HG03457 (cell line): ENCODE measurements around the gene R3HDM4.
A peak's percentile ranks its signal among the peaks of the same experiment; 100 is the strongest.

Experiments used
- ATAC-seq: cut with Tn5 transposase; IDR thresholded peaks from one replicate; pipeline ENCODE4 v1.9.1; 2021; ENCODE audit warnings: moderate number of reproducible peaks; ENCODE audit not compliant: unreplicated experiment

Gene R3HDM4

GRCh38 chr19:932648-933552, 19.9 kb upstream of the R3HDM4 start:
- ATAC-seq, result no peak

- no peak for ATAC-seq
Observed at GRCh38 chr19:931860-932647, 19.0 kb upstream of the R3HDM4 start.

- ATAC-seq, result no peak
Observed at GRCh38 chr19:929891-930258, 16.9 kb upstream of the R3HDM4 start.

DNA sequence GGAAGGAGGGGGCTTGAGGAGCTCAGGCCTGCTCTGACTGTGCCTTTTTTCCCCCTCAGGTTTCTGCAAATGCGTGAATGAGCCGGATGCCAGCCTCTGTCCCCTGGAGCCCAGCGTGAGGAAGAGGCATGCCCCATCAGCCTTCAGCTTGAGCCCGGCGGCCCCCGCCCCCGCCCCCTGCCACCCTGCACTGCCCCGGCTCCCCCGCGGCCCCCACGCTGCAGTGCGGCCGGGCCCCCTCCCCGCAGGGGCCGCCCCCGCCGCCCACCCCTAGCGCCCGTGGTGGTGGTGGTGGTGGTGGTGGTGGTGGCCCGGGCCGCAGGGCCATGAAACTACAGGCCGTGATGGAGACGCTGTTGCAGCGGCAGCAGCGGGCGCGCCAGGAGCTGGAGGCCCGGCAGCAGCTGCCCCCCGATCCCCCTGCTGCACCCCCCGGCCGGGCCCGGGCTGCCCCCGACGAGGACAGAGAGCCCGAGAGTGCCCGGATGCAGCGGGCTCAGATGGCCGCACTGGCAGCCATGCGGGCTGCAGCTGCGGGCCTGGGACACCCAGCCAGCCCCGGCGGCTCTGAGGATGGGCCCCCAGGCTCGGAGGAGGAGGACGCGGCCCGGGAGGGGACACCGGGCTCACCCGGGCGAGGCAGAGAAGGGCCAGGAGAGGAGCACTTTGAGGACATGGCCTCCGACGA, 16.3 kb upstream of the R3HDM4 start:
- no peak for ATAC-seq

DNA sequence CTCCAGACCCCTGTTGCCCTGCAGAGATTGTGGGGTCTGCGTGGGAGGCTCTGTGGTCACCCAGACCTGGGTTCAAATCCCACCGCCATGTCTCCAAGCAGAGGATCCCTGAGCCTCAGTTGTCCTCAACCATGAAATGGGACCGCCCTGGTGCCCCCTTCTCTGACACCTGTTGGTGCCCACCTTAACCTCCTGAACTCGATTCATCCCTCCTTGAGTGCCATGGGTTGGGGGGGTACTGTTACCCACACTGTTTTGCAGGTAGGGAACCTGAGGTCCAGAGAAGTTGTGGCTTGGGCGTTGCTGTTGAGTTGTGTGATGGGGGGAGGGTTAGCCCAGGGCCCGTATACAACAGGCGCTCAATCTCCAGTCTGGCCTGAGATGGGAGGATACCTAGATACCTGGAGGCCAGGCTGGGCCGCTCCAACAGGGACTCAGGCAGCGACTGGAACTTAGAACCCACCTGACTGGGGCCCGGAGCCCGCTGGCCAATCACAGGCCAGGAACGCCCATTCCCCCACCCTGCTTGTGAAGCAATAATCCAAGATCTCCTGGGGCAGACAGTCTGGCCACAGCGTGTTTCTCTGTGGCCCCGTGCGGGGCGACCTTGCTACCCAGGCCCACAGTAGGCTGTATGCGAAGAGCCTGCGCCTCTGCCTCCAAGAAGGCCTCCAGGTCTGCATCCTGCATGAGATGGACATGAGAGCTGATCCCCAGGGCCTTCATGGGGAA, 15.6 kb upstream of the R3HDM4 start:
- ATAC-seq, result no peak

- no peak for ATAC-seq
Observed at GRCh38 chr19:927780-928401, 14.9 kb upstream of the R3HDM4 start.

DNA sequence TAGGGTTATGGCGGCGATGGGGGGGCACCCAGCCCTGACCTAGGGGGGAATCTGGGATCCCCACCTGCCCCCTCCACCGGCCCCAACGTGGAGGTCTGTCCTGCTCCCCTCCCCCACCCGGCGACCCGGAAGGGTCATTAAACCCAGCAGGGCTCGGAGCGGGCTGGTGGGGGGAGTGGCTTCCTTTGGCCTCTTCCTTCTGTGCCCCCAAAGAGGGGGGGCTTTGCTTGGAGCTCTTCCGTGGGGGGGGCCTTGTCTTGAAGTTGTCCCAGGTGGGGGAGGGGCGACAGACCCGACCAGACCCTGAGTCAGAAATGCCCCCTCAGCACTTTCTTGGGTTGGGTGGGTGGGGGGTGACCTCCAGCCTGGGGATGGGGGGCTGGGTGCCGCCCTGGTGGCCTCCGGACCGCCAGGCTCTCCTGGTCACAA, 14.3 kb upstream of the R3HDM4 start:
- no peak for ATAC-seq

DNA sequence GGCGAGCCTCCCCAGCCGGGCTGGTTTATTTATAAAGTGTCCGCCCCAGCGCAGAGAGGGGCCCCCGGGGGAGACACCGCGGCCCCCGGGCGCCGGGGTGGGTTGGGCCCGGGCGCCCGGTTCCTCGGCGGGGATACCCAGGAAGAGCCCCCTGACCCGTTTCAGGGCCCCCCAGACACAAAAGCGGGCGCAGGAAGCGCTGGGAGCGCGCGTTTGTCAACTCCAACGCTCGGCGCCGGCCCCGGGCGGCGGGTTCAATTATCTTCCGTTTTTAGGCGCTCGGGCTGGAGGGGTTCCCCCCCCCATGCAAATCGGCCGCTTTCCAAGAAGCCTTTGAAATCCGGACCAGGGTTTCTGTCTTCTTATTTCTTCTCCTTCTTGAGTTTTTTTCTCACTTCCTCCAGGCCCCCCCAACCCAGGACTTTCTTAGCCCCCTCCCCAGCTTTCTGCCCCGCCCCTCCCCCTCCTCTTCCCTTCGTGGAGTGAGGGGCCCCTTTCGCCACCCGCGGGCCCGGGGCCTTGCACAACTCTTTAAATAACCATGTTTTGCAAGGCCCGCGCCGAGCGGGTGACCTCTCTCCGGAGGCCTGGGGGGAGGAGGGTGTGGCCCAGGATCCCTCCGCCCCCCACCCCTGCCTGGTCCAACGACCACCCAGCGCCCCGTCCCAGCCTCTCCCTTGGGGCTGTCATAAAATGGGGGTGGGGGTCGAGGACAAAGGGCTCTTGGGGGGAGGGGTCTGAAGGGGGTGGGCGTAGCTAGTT, 13.8 kb upstream of the R3HDM4 start:
- no peak for ATAC-seq

DNA sequence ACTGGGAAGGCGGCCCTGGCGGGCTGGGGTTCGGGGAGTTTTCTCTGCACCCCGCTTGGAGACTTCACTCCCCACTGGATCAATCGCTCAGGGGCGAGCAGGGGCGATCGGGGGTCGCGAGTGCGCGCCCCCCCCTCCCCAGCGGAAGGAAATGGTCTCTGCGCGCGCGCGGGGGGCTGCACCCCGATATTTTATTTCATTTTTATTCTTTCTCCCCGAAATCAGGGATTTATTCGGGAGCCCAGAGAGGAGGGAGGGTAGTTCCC, 13.2 kb upstream of the R3HDM4 start:
- ATAC-seq, result no peak

DNA sequence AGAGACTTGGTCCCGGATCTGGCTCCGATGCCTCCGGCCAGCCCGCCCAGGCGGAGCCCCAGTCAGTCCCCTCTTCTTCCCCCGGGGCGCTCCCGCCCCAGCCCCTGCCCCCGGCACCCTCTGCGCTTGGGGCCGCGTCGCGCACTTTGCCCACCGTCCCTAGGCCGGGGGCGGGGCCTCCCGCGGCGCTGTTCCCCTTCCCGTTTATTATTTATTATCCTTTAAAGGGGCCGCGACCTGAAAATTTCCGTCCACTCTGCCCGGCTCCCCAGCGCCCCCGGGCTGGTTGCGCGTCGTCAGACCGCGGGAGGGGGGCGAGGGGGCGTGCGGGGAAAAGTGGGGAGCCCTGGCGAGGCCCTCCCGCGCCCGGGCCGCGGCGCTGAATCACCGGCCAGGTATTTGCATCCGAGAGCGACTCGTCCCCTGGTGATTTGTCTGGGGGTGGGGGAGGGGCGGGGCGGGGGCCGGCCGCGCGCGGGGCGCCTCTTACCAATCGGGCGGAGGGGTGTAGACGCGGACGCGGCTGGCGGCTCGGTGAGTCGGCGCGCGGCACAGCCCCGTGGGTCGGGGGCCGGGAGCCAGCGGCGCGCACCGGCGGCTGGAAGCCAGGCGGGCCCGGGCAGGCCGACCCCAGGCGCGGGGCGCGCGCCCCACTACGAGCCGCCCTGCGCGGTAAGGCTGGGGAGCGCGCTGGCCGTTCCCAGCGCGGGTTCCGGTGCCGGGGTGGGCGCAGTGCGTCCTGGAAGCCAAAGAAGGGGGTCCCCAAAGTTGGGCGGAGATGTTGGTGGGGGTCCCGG, 12.7 kb upstream of the R3HDM4 start, which contains the start of gene ARID3A:
ARID3A (plus strand) TSS at position 510 of the 797 bp plus-strand sequence. CDS start 3,494 bp downstream, outside the sequence.
- peak; percentile 37 for ATAC-seq

- peak; percentile 12 for ATAC-seq
Observed at GRCh38 chr19:925087-925525, 12.1 kb upstream of the R3HDM4 start.

GRCh38 chr19:924553-925086, 11.6 kb upstream of the R3HDM4 start:
- ATAC-seq, result no peak

DNA sequence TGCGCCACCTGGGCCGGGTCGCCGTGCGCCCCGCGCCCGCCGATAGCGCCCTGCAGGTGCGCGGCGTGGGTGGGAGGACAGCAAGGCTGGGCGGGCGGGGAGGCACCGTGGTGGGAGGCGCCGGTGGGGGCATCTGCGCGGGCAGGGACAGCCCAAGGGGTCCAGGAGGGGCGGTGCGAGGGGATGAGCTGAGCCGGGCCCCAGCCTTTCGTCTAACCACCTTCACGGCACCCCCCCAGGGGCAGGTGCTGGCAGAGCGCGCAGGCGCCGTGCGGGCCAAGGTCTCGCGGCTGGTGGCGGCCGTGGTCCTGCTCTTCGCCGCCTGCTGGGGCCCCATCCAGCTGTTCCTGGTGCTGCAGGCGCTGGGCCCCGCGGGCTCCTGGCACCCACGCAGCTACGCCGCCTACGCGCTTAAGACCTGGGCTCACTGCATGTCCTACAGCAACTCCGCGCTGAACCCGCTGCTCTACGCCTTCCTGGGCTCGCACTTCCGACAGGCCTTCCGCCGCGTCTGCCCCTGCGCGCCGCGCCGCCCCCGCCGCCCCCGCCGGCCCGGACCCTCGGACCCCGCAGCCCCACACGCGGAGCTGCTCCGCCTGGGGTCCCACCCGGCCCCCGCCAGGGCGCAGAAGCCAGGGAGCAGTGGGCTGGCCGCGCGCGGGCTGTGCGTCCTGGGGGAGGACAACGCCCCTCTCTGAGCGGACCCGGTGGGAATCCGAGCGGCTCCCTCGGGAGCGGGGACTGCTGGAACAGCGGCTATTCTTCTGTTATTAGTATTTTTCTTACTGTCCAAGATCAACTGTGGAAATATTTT, 7.2 kb upstream of the R3HDM4 start:
- no peak for ATAC-seq

- ATAC-seq, result no peak
Observed at GRCh38 chr19:919199-920050, 6.4 kb upstream of the R3HDM4 start.

DNA sequence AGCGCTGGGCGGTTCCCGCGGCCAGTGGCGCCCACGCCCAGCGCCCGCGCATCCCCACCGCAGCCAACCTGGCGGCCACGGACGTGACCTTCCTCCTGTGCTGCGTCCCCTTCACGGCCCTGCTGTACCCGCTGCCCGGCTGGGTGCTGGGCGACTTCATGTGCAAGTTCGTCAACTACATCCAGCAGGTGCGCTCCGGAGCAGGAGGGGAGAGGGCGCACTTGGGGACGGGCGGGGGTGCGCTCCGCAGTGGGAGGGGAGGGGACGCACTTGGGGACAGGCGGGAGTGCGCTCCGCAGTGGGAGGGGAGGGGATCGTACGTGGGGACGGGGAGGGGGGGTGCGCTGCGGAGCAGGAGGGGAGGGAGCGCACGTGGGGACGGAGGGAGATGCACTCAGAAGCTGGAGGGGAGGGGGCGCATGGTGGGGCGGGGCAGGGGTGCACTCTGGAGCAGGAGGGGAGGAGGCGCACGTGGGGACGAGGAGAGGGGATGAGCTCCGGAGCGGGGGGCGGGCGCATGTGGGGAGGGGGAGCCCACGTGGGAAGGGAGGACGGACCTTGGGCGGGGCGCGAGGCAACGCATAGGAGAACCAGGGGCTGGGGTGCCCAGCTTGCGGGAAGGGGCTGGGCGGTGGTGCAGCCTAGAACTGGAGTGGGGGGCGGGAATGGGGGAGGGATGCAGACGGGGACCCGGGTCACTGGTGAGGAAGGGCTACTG, 5.6 kb upstream of the R3HDM4 start:
- ATAC-seq, result no peak

DNA sequence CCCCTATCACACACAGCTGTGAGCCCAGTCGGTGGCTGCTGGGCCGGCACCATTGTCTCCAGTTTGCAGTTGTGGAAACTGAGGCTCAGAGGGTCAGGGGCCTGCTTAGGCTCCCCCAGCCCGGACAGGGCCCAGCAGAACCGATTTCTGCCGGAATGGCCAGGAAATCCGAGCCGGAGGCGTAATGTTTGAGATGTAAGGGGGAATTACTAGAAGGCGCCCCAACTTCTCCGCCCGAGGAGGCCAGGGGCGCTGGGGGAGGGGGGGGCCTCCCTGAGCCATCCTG, 5.1 kb upstream of the R3HDM4 start:
- ATAC-seq, result no peak
